Measurements from ENCODE around the gene LUZP4.

DNA sequence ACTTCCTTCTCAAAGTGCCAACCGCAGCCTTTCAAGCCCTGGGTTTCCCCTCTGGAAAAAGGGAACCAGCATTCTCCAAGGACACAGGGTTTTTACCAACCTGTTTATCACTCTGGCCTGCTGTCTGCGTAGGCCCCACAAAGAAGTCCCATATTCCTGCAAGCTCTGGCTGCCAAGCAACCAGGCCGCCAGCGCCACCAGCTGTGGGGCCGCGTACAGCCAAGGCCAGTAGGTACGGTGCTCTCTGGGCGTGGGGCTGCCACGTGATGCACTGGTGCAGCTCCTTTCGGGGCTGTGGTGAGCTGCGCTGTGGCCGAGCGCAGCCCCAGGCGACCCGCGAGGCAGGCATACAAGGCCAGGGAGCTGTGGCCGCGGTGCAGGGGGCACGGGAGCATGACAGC lies 22.1 kb downstream of the LUZP4 start:
- TF ChIP-seq, protein P1, sequence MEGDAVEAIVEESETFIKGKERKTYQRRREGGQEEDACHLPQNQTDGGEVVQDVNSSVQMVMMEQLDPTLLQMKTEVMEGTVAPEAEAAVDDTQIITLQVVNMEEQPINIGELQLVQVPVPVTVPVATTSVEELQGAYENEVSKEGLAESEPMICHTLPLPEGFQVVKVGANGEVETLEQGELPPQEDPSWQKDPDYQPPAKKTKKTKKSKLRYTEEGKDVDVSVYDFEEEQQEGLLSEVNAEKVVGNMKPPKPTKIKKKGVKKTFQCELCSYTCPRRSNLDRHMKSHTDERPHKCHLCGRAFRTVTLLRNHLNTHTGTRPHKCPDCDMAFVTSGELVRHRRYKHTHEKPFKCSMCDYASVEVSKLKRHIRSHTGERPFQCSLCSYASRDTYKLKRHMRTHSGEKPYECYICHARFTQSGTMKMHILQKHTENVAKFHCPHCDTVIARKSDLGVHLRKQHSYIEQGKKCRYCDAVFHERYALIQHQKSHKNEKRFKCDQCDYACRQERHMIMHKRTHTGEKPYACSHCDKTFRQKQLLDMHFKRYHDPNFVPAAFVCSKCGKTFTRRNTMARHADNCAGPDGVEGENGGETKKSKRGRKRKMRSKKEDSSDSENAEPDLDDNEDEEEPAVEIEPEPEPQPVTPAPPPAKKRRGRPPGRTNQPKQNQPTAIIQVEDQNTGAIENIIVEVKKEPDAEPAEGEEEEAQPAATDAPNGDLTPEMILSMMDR (conservative IDR thresholded peaks at IDR 0.05): no peak
- no peak for TF ChIP-seq EZH2 (IDR thresholded peaks at IDR 0.05; ENCODE audit: low read depth)
